ENCODE data around the gene CREBBP. TPM values are rescaled to one million over a fixed set of nuclear protein-coding genes. Genes with fewer than 3 reads are reported as not detected.

Gene CREBBP
- polyA plus RNA-seq, 2 of the 4 experiments (the other 2 are of a cell fraction): 8.0 to 13.4 TPM

- TF ChIP-seq PBX3 (IDR thresholded peaks at IDR 0.05): no peak
- TF ChIP-seq HEYL (CRISPR knock-in tag; IDR thresholded peaks at IDR 0.05): no peak
- no peak for TF ChIP-seq CBX2 (IDR thresholded peaks at IDR 0.05; ENCODE audit: borderline replicate concordance, low read depth)
- no peak for TF ChIP-seq HOXA7 (CRISPR knock-in tag; IDR thresholded peaks at IDR 0.05)
- TF ChIP-seq HES2 (IDR thresholded peaks at IDR 0.05): no peak
These were observed 204.8 kb downstream of the CREBBP start (continued) for GRCh38 chr16:3675601-3676130.

Other genes starting within 250 kb of the CREBBP start
- gene DNASE1, start 226.0 kb downstream of the CREBBP start, polyA plus RNA-seq (2011; rRNA removed): 6.3 and 10.0 TPM in 2 replicates
- gene DNASE1, start 226.0 kb downstream of the CREBBP start, polyA plus RNA-seq (2017; fragmentation: RNase III; extraction: RNeasy Plus Mini Kit Qiagen cat#74134 plus additional on column Dnase treatment): 5.4 to 7.5 TPM (median 7.2 TPM) in 3 replicates
- 198 and 204 TPM in 2 replicates for gene TRAP1, start 163.2 kb downstream of the CREBBP start, polyA plus RNA-seq (2011; rRNA removed)
- gene TRAP1, start 163.2 kb downstream of the CREBBP start, polyA plus RNA-seq (2017; fragmentation: RNase III; extraction: RNeasy Plus Mini Kit Qiagen cat#74134 plus additional on column Dnase treatment): 103 to 120 TPM (median 109 TPM) in 3 replicates
- 6.2 and 6.9 TPM in 2 replicates for gene ADCY9, start 235.7 kb upstream of the CREBBP start, polyA plus RNA-seq (2011; rRNA removed)
- gene ADCY9, start 235.7 kb upstream of the CREBBP start, polyA plus RNA-seq (2017; fragmentation: RNase III; extraction: RNeasy Plus Mini Kit Qiagen cat#74134 plus additional on column Dnase treatment): 7.6 to 9.4 TPM (median 8.7 TPM) in 3 replicates

Data from A549 (cell line).